Activated CD4-positive, alpha-beta T cell treated with anti-CD3 and anti-CD28 coated beads for 36 hours (primary cell): Measurements from ENCODE around the gene DOCK6. TPM values are rescaled to one million over a fixed set of nuclear protein-coding genes. Genes with fewer than 3 reads are reported as not detected.

ENCODE experiments used
- ATAC-seq: fragments of 200-7000 bp; cut with Tn5 transposase; one replicate; pipeline ENCODE4 v1.10.0; 2021; ENCODE audit warnings: mild to moderate bottlenecking, moderate library complexity
- CTCF ChIA-PET: fragments of 350-600 bp; sonication (Branson Sonifier 250); formaldehyde crosslinking; loops from one replicate; lab custom pipeline; 2021; ENCODE audit warnings: antibody characterized with exemption; lab: Charles Lee
- POLR2A ChIA-PET: fragments of 350-600 bp; sonication (Branson Sonifier 250); formaldehyde crosslinking; loops from one replicate; lab custom pipeline; 2021; ENCODE audit warnings: antibody characterized with exemption, inconsistent platforms; lab: Charles Lee
- DNase-seq: peaks from one replicate; pipeline ENCODE4 v3.0.0-alpha.2; 2020
- H3K27ac Mint-ChIP-seq: one replicate; pipeline ENCODE4 v1.8.0; 2021; ENCODE audit warnings: mixed read lengths
- H3K27me3 Mint-ChIP-seq: one replicate; pipeline ENCODE4 v1.8.0; 2021; ENCODE audit warnings: mixed read lengths
- H3K36me3 Mint-ChIP-seq: one replicate; pipeline ENCODE4 v1.8.0; 2021; ENCODE audit warnings: low read depth, mixed read lengths
- H3K4me1 Mint-ChIP-seq: one replicate; pipeline ENCODE4 v1.8.0; 2021; ENCODE audit warnings: mixed read lengths
- H3K4me3 Mint-ChIP-seq: one replicate; pipeline ENCODE4 v1.8.0; 2021; ENCODE audit warnings: mild to moderate bottlenecking, moderate library complexity, mixed read lengths
- H3K9me3 Mint-ChIP-seq: one replicate; pipeline ENCODE4 v1.8.0; 2021; ENCODE audit warnings: low read depth, mixed read lengths
- intact Hi-C, 2 experiments: fragments of 100-400 bp; cut with DNase I in 1 of 2; cut with micrococcal nuclease in 1 of 2; formaldehyde crosslinking; loops; one replicate each; pipeline versions ENCODE4 v1.14.2 to v1.15.1; 2022 to 2024; cut with DNase I, micrococcal nuclease
- total RNA-seq, 2 experiments: library from RNA; stranded (reverse); gene quantifications; one replicate each; pipeline ENCODE4 v1.2.3, GENCODE V29; 2021

DOCK6 gene
- total RNA-seq, 2 experiments from 2014 or later, result 2.8 to 4.6 TPM

DNA sequence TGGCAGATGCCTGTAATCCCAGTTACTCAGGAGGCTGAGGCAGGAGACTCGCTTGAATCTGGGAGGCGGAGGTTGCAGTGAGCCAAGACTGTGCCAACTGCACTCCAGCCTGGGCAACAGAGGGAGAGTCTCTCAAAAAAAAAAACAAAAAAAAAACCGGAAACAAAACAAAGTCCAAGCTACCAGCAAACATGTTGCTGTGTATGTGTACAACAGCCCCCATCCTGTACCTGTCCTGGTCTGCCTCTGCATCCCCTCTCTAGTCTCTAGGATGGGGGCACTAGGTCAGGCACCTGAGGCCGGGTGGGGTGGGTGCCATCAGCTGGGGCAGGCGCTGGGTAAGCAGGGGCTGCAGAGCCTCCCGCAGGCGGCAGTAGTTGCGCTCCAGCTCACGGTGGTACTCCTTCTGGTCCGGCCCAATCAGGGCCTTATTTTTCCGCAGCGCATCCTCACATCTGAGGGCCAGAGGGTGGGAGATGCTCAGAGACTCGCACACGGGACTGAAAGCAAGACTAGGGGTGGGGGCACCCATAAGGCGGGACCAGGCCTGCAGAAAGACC lies 62.2 kb downstream of the DOCK6 start:
- Mint-ChIP-seq H3K27me3 (peaks cover 14% of the 10 kb centered on the region), H3K4me3 (no peak overlapping the region), H3K9me3 (no peaks in the 10 kb centered on the region), H3K27ac (no peak overlapping the region), H3K4me1 (peaks cover 7% of the 10 kb centered on the region), H3K36me3 (no peaks in the 10 kb centered on the region)
- ChIA-PET CTCF (no interaction called here), POLR2A (no interaction called here)
- intact Hi-C loops, result loop anchor here in 1 of 2 experiments (5.0 kb wide), 2 partner anchors 33 to 163 kb away; no protein-coding TSS in a partner anchor
- DNase-seq (no peak), ATAC-seq (no peak)

DNA sequence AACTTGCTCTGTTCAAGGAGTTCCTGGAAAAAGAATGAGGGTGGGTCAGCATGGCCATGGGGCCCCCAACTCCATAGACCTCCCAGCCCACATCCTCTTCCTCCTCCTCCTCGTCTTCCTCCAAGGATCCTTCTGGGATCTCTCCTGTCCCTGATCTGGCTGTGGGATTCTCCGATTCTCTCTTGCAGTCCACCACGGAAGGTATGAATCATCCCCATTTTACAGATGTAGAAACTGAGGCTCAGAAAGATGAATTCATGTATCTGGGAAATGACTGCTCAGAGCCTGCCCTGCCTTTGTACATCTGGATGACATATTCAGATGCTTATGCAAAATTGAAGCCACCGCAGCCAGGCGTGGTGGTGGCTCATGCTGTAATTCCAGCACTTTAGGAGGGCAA lies 62.8 kb downstream of the DOCK6 start:
- intact Hi-C loops, result loop anchor here in 1 of 2 experiments (5.0 kb wide), 2 partner anchors 138 to 327 kb away; partner anchors contain the start of genes CARM1 and RAB3D
- H3K9me3 Mint-ChIP-seq, result no peaks in the 10 kb centered on the region
- peaks cover 7% of the 10 kb centered on the region for H3K4me1 Mint-ChIP-seq
- DNase-seq, result no peak
- ChIA-PET CTCF (no interaction called here), POLR2A (no interaction called here)
- H3K27me3 Mint-ChIP-seq, result peaks cover 14% of the 10 kb centered on the region
- ATAC-seq, result no peak
- no peak overlapping the region for H3K27ac Mint-ChIP-seq
- H3K36me3 Mint-ChIP-seq, result no peaks in the 10 kb centered on the region
- no peak overlapping the region for H3K4me3 Mint-ChIP-seq

DNA sequence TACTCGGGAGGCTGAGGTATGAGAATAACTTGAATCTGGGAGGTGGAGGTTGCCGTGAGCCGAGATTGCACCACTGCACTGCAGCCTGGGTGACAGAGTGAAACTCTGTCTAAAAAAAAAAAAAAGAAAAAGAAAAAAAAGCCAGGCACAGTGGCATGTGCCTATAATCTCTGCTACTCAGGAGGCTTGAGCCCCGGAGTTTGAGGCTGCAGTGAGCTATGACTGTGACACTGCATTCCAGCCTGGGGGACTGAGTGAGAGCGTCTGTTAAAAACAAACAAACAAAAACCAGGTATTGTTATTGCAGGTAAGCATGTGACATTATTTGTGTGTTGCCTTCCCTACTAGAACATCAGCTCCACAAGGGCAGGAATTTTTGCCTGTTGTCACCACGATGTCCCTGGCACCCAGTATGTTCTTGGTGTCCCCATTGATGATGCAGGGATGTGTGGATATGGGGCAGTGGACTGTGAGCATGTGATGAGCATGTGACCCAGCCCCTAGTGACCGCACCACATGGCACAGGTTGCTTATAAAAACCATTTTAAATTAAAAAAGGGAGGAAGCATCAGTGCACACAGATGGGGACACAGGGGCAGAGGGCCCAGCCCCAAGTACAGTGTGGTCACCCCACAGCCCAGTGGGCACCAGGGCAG lies 63.4 kb downstream of the DOCK6 start:
- no peaks in the 10 kb centered on the region for H3K36me3 Mint-ChIP-seq
- intact Hi-C loops, result loop anchor here in 1 of 2 experiments (5.0 kb wide), 2 partner anchors 138 to 327 kb away; partner anchors contain the start of genes CARM1 and RAB3D
- H3K27ac Mint-ChIP-seq, result no peak overlapping the region
- peaks cover 14% of the 10 kb centered on the region for H3K27me3 Mint-ChIP-seq
- ATAC-seq (no peak), DNase-seq (no peak)
- H3K9me3 Mint-ChIP-seq, result no peaks in the 10 kb centered on the region
- H3K4me3 Mint-ChIP-seq, result no peak overlapping the region
- H3K4me1 Mint-ChIP-seq, result peaks cover 7% of the 10 kb centered on the region
- ChIA-PET CTCF (no interaction called here), POLR2A (no interaction called here)

DNA sequence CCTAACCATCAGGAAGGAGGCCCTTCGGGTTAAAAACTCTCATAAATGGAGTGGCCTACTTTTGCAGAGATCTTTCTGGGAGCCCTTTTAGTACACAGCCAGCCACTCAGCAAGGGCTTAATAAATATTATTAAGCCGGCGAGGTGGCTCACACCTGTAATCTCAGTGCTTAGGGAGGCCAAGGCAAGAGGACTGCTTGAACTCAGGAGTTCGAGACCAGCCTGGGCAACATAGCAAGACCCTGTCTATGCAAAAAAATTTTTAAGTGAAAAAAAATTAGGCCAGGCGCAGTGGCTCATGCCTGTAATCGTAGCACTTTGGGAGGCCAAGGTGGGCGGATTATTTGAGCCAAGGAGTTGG lies 64.2 kb downstream of the DOCK6 start:
- POLR2A ChIA-PET, result interaction anchor here (0.6 kb wide), 1 partner anchor 363 kb away, joined by 3 read pairs; no protein-coding TSS in a partner anchor

DNA sequence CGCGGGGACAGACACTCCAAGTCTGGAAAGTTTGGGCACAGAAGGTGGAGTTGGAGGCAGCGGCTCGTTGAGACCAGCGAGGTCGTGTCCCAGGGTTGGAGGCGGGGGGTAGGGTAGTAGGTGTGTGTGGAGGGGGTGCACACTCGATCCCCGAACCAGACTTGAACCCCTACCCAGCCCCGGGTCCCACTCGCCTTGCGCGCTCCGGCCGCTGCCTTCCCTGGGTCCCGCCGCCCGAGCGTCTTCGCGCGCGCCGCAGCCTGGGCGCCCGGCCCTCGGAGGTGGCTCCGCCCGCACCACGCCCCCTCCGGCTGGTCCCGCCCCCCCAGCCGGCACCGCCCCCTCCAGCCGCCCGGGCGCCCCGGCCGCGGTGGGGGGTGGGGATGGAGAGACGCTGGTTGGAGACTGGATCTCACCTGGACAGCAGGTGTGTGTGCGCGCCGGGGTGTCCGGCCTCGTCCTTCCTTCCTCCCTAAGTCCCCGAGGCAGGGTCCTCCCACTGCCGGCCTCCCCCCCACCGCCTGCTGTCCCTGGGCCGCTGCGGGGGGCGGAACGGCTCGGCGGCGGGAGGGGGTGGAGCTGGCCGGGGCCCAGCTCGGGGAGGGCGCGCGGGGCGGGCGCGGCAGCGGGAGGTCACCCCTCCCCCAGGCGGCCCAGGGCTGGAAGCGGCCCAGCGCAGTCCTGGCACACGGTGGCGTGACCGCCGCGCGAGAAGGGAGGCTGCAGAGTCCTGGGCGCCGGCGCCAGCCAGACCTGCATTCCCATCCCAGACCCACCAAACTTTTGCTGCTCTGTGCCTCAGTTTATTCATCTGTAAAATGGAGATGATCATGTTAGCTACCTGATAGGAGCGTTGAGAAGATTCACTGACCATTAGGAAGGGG lies 64.8 kb downstream of the DOCK6 start, which contains the start of gene KANK2:
TSS of gene KANK2 (minus strand) at position 255 of the 884 bp plus-strand sequence. CDS start 3,034 bp downstream, outside the sequence.
- Mint-ChIP-seq H3K27ac (no peak within 1 kb of the TSS), H3K36me3 (no peaks in the 10 kb centered on the region), H3K4me1 (peaks cover 7% of the 10 kb centered on the region), H3K4me3 (peak within 1 kb of the TSS; percentile 53), H3K27me3 (peaks cover 11% of the 10 kb centered on the region), H3K9me3 (no peaks in the 10 kb centered on the region)
- DNase-seq (peak; percentile 88), ATAC-seq (peak; percentile 92)
- ChIA-PET CTCF (interaction anchor here (0.7 to 1.0 kb wide), 2 partner anchors 46 to 186 kb away, joined by 3 read pairs; no protein-coding TSS in a partner anchor), POLR2A (interaction anchor here (0.6 kb wide), 1 partner anchor 362 kb away, joined by 3 read pairs; no protein-coding TSS in a partner anchor)
- intact Hi-C loops, result loop anchor here in 1 of 2 experiments (1.0 to 5.0 kb wide), 9 partner anchors 42 to 363 kb away; partner anchors contain the start of genes CARM1, PLPPR2, RAB3D and SPC24

More for the DNA sequence above, 64.2 kb downstream of the DOCK6 start:
- Mint-ChIP-seq H3K27me3 (peaks cover 14% of the 10 kb centered on the region), H3K4me1 (peaks cover 7% of the 10 kb centered on the region), H3K4me3 (peak overlapping the region; percentile 53), H3K36me3 (no peaks in the 10 kb centered on the region), H3K27ac (no peak overlapping the region), H3K9me3 (no peaks in the 10 kb centered on the region)
- ATAC-seq (no peak), DNase-seq (no peak)
- CTCF ChIA-PET, result interaction anchor here (0.7 to 1.0 kb wide), 2 partner anchors 45 to 185 kb away, joined by 3 read pairs; no protein-coding TSS in a partner anchor
- intact Hi-C loops, result loop anchor here in 1 of 2 experiments (5.0 kb wide), 2 partner anchors 139 to 326 kb away; partner anchors contain the start of genes CARM1 and RAB3D

DNA sequence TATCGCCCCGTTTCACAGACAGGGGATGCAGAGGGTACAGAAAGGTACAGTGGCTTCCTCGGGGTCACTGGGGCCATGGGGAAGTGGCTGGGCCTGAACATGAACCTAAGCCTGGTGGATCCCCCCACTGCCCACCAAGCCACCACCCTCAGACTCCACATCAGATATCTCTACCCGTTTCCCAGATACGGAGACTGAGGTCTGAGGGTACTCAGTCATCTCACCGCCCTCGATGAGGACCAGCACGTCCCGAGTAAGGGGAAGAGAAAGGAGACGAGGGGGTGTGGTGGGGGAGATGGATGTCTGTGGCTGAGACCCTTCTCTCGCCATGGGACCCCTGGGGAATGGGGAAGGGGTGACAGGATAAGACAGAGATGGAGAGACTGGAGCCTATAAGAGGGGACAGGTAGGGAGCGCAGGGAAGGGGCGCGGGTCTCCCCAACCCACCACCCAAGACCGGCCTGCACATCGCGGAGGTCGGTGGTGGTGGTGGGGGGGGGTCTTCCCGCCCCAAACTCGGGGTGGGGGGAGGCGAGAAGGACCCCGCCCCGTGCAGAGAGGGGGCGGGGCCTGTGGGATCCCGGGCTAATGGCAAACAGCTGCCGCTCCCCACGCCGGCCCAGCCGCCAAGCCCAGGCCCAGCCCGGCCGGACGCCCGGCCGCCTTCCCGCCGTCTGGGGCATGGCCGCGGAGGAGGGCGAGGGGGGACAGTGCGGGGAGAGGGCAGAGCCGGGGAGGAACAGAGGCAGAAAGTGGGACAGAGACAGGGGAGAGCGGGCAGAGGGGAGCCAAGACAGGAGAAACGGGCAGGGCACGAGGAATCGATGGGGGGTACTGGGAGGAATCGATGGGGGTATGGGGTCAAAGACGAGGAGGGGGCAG lies 65.7 kb downstream of the DOCK6 start:
- H3K4me3 Mint-ChIP-seq, result peak overlapping the region; percentile 53
- POLR2A ChIA-PET, result no interaction called here
- H3K4me1 Mint-ChIP-seq, result peaks cover 7% of the 10 kb centered on the region
- H3K27me3 Mint-ChIP-seq, result peaks cover 11% of the 10 kb centered on the region
- intact Hi-C loops, result loop anchor here in 1 of 2 experiments (1.0 to 5.0 kb wide), 9 partner anchors 41 to 362 kb away; partner anchors contain the start of genes CARM1, PLPPR2, RAB3D and SPC24
- H3K9me3 Mint-ChIP-seq, result no peaks in the 10 kb centered on the region
- no peaks in the 10 kb centered on the region for H3K36me3 Mint-ChIP-seq
- no peak overlapping the region for H3K27ac Mint-ChIP-seq
- DNase-seq, result no peak
- ATAC-seq, result no peak
- CTCF ChIA-PET, result no interaction called here

DNA sequence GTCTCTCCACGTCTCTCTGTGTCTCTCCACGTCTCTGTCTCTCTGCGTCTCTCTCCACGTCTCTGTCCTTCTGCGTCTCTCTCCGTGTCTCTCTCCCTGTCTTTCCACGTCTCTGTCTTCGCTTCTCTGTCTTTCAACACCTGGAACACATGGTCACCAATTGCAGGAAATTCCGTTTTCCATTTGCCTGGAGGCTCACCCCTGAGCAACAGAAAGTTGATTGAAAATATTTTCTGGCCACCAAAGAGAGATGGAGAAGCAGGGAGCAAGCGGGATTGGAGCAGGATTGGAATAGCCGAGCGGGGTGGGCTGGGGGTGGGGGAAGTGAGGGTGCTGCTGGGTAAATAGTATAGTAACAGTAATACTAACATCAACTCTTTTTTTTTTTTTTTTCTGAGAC lies 66.6 kb downstream of the DOCK6 start:
- H3K27me3 Mint-ChIP-seq, result peaks cover 11% of the 10 kb centered on the region
- CTCF ChIA-PET, result interaction anchor here (0.7 kb wide), 1 partner anchor 630 kb away, joined by 3 read pairs; no protein-coding TSS in a partner anchor
- H3K27ac Mint-ChIP-seq, result no peak overlapping the region
- intact Hi-C loops, result loop anchor here in 1 of 2 experiments (2.0 to 5.0 kb wide), 3 partner anchors 142 to 361 kb away; partner anchors contain the start of genes CARM1 and RAB3D
- DNase-seq (no peak), ATAC-seq (no peak)
- POLR2A ChIA-PET, result no interaction called here
- no peak overlapping the region for H3K4me3 Mint-ChIP-seq
- peaks cover 7% of the 10 kb centered on the region for H3K4me1 Mint-ChIP-seq
- H3K9me3 Mint-ChIP-seq, result no peaks in the 10 kb centered on the region
- H3K36me3 Mint-ChIP-seq, result no peaks in the 10 kb centered on the region

DNA sequence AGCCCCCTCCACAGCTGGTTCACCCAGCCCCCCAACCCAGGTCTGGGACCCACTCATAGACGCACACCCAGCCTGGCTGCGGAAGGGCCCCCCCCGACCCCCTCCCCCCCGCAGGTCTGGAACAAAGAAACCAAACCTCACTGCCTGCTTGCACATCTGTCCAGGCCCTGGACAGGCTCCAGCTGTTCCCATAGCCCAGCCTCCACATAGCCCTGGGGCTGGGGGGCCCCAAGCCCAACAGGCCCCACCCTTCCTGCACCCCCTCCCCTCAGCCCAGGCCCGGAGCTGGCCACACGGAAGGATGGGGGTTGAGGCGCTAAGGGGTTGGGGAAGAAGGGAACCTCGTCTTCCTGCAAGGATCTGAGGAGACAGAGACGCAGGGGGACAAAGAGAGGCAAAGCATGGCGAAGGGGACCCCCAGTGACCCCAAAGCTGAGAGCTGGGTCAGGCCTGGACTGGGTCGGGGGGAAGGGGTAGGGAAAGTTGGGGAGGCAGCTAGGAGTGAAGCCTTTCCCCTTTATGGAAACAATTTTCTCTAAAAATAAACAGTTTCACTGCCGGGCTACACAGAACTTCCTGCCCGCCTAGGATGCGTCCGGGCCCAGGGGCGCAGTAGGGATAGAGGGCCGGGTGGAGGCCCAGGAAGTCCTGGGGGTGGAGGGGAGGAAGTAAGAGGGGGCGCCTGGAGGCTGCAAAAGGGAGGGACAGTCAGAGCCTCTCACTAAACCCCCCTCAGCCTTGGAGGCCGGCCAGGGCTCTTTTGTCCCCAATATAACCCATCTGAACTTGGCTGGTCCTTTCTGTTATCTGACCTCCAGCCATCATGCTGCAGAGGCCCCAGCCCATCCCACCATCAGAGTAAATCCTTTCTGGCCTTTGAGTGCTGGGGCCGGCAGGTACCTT lies 67.4 kb downstream of the DOCK6 start:
- no peak overlapping the region for H3K27ac Mint-ChIP-seq
- no peak overlapping the region for H3K4me3 Mint-ChIP-seq
- intact Hi-C loops, result loop anchor here in 1 of 2 experiments (5.0 kb wide), 2 partner anchors 142 to 323 kb away; partner anchors contain the start of genes CARM1 and RAB3D
- no peak for DNase-seq
- POLR2A ChIA-PET, result no interaction called here
- H3K36me3 Mint-ChIP-seq, result no peaks in the 10 kb centered on the region
- peaks cover 11% of the 10 kb centered on the region for H3K27me3 Mint-ChIP-seq
- CTCF ChIA-PET, result interaction anchor here (0.7 kb wide), 1 partner anchor 629 kb away, joined by 3 read pairs; no protein-coding TSS in a partner anchor
- ATAC-seq, result no peak
- peaks cover 7% of the 10 kb centered on the region for H3K4me1 Mint-ChIP-seq
- no peaks in the 10 kb centered on the region for H3K9me3 Mint-ChIP-seq

DNA sequence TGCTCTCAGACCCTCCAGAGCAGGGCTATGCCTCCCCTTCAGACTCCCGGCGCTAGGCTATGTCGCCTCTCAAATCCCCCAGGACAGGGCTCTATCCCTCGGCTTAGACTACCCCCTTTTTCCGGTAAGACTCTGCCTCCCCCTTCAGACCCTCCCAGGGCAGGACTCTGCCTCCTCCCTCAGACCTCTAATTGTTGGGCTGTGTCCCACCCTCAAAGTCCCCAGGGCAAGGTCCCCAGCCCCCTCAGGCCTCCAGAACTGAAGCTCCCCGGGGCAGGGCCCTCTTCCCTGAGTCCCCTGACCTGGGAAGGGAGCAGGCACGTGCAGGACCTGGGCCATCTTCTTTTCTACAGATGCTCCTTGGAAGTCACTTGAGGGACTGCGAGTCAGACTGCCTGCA lies 68.2 kb downstream of the DOCK6 start:
- Mint-ChIP-seq H3K4me1 (peaks cover 7% of the 10 kb centered on the region), H3K36me3 (no peaks in the 10 kb centered on the region), H3K27ac (no peak overlapping the region), H3K27me3 (peaks cover 11% of the 10 kb centered on the region), H3K4me3 (no peak overlapping the region), H3K9me3 (no peaks in the 10 kb centered on the region)
- no peak for DNase-seq
- intact Hi-C loops, result no loop called here
- ChIA-PET CTCF (no interaction called here), POLR2A (no interaction called here)
- no peak for ATAC-seq
